GM11168 (cell line): ENCODE results near the gene TFRC.
"Not testable (repeated sequence)": the region's sequence is repeated elsewhere in the genome, so short reads cannot be mapped to it uniquely, and the experiment has no call there.

Experiments
- in situ Hi-C: fragments of 300-500 bp; cut with MboI; formaldehyde crosslinking; loops from one replicate; pipeline ENCODE4 v1.12.0; 2022; ENCODE audit warnings: low sequenced_read_pairs; ENCODE audit not compliant: unreplicated experiment

The TFRC gene

DNA sequence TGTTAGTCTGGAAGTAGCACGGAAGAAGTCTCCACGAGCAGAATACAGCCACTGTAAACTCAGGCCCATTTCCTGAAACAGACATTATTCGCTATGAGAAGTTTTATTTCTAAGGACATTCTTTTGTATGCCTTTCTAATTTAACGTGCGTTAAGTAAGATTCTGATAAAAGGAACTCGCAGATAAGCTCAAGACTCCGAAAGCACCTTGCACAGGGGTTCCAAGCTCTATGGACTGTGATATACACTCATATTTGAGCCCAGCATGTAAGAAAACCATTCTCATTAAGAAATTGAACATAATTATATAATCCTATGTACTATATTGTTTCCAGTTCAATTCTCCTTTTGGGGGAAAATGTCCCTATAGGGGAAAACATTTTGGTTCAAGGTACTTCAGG lies 28.4 kb downstream of the TFRC start:
- in situ Hi-C loops = loop anchor here (25.0 kb wide), 1 partner anchor 459 kb away; the partner anchor contains the start of genes RNF168 and SMCO1

DNA sequence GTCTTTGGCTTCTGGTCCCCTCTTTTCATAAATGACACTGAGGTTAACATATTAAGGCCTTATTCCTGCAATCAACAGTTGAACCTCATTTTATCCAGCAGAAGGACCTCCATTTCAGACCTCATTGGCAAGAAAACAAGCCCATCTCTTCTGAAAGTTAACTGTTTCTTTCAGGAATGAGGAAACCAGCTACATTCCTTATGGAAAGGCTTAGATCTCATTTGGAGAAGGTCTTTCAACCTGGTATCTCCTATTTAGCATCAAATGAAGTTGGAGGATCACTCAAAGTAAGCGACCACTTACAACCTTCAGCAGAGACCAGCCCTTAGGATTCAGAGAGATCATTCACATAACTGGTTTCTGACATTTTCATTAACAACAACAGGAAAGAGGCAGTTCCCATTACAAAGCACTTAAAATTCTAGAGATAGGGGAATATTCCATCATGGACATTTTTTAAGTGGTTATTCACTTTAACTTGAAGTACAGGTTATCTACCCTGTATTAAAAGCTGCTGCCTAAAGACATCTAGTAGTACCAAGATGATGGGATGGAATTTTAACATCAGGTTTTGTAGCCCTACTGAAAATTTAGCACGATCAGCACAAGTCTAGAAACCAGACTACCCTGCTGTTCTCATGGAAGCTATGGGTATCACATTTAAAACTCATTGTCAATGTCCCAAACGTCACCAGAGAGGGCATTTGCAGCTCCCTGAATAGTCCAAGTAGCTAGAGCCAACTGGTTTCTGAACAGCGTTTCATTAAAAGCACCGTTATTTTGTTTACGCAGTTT lies 30.4 kb downstream of the TFRC start:
- in situ Hi-C loops = loop anchor here (25.0 kb wide), 1 partner anchor 461 kb away; the partner anchor contains the start of genes RNF168 and SMCO1

DNA sequence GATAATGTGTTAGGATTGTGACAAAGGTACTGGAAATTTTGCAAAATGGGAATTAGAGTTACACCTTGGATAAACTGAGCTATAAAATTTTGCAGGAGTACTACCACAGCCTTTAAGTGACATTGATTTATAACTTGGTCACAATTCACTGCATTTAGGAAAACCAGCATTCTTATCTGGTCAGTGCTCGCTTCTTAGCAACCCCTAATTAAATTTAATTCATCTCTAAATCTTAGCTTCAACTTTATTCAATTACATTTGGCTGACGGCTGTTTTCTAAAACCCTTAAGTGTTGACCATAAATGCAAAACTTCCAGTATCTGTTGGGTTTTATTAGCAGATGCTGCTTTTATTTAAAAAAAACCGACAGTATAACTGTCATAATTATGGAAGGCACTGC lies 31.3 kb downstream of the TFRC start:
- in situ Hi-C loops = loop anchor here (25.0 kb wide), 1 partner anchor 462 kb away; the partner anchor contains the start of genes RNF168 and SMCO1

DNA sequence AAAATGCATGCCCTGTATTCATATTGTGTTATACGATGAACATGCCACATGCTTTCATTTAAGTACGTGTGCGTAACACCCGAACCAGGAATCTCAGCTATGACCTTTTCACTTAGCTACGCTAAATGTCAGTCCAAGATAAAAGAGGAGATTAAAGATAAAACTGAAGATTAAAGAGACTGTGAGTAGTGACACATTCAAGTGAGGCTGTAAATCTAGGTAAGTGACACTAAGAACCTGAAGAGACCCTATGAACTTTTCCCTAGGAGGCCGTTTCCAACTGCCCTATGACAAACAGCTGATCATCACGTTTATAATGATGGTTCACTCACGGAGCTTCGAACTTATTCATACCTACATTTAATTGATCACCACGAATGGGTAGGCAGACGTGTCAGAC lies 32.2 kb downstream of the TFRC start:
- in situ Hi-C loops = loop anchor here (25.0 kb wide), 1 partner anchor 463 kb away; the partner anchor contains the start of genes RNF168 and SMCO1

DNA sequence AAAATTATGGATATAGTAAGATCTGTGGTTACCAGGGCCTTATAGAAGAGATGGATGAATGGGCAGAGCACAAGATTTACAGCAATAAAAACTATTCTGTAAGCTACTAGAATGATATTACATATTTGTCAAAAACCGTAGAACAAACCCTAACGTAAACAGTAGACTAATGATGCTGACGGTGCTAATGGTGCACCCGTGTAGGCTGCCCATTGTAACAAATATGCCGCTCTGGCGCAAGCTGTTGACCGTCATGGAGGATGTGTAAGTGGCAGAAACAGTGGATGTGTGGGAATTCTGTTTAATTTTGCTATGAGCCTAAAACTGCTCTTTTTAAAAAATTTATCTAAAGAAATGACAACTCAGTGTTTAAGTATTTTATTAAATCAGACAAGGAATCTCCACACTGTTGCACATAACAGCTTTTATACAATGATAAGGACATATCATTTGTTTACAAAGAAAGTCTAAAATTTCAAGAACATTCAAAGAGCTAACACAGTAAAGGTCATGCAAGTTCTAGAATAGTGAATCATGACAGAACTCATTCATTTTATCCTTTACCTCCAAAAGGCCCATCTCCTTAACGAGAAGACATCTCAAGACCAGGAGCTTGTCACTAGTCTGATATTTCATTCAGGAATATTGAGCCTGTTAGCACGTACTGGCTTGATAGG lies 32.8 kb downstream of the TFRC start:
- in situ Hi-C loops = no loop called here

DNA sequence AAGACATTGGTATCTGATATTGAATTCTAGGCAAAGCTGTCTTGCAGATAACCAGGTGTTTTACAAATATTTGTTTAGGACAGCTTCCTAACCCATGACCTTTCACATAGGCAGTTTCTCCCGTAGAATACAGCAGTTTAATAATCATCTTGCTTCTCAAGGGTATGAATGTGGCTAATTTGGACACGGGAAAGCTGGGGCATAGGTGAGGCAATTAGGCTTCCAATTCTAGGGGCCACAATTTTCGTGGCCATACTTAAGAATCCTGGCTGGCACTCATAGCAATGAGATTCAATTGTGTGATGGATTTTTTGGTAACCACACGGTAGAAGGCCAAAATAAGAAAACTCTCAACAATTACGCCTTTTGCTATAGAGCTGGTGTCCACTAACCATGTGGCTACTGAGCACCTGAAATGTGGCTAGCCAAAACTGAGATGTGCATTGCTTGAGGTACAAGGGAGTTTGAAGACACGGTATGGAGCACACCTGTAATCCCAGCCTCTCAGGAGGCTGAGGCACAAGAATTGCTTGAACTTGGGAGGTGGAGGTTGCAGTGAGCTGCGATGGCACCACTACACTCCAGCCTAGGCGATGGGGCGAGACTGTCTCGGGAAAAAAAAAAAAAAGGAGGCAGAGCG lies 34.4 kb downstream of the TFRC start:
- in situ Hi-C loops = no loop called here

DNA sequence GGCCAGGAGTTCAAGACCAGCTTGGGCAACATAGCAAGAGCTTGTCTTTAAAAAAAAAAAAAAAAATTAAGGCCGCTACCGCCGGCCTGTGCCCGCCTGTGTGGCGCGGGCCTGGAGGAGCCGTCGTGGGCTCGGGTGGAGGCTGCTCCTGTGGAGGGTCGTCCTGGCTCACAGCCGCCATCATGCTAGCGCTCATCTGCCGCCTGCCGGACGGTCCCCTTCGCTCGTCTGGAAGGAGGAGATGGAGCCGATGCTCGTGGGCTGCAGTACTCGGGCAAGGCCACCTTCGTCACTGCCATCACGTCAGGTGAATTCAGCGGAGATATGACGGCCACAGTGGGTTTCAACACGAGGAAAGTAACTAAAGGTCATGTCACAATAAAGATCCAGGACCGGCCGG lies 37.4 kb downstream of the TFRC start:
- in situ Hi-C loops = no loop called here

DNA sequence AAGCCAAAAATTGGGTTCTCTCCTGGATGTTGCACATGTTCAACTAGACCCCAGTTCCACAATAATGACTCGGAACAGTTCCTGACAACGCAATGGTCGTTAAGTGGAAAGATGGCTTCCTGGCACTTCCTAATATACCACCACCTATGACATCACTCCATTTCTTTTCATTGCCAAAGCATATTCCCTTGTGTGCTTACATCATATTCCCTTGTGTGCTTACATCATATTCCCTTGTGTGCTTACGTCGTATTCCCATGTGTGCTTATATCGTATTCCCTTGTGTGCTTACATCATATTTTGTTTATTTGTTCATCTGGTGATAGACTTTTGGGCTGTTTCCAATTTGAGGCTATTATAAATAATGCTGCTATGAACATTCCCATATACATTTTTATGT lies 39.2 kb downstream of the TFRC start:
- in situ Hi-C loops = no loop called here

DNA sequence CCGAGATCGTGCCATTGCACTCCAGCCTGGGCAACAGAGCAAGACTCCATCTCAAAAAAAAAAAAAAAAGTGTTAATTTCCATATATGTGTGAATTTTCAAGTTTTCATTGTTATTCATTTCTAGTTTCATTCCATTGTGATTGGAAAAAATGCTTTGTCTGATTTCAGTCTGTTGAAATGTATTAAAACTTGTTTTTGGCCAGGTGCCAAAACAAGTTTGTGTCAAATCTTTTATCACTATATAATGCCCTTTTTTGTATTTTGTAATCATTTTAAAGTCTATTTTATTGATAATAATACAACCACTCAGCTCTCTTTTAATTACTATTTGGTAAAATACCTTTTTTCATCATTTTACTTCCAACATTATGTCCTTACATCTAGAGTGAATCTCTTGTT lies 42.5 kb downstream of the TFRC start:
- in situ Hi-C loops = no loop called here

DNA sequence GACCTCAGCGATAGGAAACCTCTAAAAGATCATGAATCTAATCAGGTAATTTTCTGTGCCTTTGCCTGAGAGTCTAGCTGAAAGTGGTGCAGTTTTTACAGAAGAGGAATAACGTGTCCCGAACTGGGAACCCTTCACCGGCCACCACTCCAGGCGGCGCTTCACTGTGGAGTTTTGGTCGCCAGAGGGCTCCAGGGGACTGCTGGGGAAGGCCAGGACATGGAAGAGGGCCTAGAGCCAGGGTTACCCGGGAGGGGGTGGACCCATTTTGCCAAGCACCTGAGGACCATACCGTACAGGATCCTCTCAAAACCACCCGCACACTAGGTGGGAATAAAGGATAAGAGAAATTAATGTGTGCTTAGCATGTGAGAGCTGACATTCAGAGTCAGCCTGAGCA lies 55.8 kb downstream of the TFRC start:
- in situ Hi-C loops = not testable (repeated sequence)

DNA sequence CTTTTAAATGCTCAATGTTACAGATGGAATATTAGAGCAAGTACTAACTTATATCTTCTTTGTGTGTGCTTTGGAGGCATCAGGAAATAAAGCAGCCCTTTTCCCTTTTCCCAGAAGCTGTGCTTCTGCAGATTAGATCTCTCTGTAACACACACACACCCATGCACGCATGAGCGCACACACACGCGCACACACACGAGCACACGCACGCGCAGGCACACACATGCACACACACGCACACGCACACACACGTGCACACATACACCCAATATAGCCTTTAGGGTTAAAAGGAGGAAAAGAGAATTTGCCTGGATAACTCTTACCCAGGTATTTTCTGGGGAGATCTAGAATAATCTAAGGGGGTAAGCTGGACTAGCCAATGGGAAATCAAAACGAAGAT lies 56.9 kb downstream of the TFRC start:
- in situ Hi-C loops = no loop called here

DNA sequence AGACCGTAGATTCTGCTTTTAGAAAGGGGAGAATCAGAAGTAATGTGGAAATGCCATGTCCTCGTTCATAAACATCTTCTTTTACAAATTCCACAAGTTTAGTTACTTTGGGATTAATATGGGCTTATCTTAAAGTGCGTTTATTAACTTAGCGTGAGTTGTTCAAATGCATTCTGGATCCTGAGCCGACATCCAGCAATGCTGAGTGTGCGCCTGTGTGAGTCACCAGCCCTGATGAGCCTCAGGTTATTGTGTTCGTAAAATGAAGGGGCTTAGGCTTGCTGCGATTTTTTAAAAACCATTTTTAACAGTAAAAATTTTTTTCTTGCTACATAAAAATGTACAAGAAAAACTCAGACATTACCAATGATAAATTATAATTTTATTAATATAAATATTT lies 57.9 kb downstream of the TFRC start:
- in situ Hi-C loops = no loop called here

DNA sequence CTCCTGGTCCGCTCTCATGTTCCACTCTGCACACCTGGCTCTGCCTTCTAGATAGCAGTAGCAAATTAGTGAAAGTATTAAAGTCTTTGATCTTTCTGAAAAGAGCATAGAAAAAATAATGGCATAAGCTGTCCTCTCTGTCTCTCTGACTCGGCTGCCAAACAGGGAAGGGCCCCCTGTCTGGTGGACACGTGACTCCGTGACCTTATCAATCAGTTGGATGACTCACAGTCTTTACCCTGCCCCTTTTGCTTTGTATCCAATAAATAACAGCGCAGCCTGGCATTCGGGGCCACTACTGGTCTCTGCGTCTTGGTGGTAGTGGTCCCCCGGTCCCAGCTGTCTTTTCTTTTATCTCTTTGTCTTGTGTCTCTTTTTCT lies 59.4 kb downstream of the TFRC start:
- in situ Hi-C loops = not testable (repeated sequence)

DNA sequence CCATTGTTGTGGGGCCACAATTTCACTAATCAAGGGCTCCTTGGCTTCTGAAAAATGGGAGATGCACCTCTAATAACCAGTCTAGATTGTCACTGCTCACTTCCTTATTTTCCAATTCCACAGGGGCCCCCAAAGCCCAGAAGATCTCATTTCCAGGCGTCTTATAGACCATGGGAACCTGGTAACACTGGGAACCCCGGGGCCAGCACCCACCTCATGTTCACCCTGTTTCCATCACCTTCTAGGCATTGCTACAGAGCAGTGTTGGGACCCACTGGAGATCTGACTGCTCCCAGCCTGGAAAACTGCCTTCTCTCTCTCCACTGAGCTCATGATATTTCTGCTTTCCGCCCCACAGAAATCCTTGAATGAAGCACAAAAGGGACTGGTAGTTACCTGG lies 61.5 kb downstream of the TFRC start:
- in situ Hi-C loops = no loop called here

DNA sequence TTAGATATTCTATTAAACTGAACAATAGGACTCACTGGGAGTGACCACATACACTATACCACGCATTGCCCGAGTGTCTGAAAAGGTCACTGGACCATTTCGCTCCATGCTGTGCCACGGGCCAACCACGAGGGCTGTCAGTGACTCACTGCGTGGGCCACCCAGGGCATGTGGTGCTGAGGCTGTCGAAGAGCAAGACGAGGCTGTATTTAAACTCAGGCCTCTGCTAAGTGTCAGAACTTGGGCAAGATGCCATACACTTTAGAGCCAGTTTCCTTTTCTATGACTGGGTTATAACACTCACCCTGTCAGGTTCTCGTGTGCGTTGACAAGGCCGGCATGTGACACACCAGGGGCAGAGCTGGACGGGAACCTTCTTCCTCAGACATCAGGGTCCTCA lies 62.3 kb downstream of the TFRC start:
- in situ Hi-C loops = not testable (repeated sequence)

DNA sequence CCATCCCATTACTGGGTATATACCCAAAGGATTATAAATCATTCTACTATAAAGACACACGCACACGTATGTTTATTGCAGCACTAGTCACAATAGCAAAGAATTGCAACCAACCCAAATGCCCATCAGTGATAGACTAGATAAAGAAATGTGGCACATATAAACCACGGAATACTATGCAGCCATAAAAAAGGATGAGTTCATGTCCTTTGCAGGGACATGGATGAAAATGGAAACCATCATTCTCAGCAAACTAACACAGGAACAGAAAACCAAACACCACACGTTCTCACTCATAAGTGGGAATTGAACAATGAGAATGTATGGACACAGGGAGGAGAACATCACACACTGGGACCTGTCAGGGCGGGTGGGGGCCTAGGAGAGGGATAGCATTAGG lies 63.7 kb downstream of the TFRC start:
- in situ Hi-C loops = not testable (repeated sequence)

DNA sequence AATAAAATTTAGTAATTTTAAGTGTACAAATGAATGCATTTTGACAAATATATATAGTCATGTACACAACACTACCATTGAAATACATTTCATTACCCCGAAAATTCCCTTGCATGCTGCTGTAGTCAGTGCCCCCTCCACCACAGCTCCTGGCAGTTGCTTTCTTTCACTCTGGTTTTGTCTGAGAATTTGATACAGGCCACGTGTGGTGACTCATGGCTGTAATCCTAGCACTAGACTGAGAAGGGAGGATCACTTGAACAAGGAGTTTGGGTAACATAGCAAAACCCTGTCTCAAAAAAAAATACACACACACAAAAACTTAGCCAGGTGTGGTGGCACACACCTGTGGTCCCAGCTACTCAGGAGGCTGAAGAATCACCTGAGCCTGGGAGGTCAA lies 65.4 kb downstream of the TFRC start:
- in situ Hi-C loops = no loop called here

DNA sequence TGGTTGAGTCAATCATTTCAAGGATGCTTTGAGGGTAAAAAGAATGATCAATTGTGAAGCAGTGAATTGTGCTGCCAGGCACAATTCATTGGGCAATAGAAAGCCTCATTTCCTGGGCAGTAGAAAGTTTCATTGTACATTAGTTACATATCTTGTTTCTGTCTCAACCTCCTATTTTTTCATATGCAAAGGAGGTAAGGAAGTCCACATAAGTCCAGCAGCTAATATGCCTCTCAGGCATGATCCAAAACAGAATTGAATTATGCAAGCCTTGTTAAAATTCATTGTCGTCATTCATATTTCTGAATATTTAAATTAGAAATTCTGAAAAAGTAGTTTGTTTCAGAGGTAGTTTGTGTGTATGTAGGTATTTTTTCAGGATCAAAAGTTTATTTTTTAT lies 65.8 kb downstream of the TFRC start:
- in situ Hi-C loops = no loop called here

DNA sequence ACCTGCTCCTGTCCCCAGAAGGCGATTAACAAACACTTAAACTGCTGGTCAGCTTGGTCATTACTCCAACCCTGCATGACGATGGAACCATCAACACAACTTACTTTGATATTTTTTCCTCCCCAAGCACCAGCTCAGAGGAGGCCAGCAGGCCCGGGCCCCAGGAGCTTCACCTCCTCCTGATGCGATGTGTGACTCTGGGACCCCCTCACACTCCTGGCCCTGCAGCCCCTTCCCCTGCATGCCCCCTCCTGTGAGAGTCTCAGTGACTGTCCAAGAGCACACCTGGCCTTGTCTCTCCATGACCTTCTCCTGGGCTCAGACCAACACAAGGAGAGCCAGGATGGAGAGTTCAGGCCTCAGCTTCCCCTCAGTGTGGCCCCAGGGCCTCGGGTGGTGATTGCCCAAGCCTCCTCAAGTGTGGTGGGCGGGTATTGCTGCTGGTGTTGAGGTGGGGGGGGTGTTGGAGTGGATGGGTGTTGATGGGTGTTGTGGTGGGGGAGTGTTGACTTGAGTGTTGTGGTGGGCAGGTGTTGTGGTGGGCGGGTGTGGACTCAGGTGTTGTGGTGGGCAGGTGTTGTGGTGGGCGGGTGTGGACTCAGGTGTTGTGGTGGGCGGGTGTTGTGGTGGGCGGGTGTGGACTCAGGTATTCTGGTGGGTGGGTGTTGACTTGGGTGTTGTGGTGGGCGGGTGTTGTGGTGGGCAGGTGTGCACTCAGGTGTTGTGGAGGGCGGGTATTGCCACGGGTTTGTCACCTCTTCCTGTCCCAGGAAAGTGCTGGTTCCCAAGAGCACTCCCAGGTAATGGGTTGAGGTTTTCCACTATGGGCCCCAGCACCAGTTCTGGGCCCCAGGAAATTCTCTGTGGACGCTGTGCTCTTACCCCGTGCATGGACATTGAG lies 68.1 kb downstream of the TFRC start:
- in situ Hi-C loops = no loop called here

DNA sequence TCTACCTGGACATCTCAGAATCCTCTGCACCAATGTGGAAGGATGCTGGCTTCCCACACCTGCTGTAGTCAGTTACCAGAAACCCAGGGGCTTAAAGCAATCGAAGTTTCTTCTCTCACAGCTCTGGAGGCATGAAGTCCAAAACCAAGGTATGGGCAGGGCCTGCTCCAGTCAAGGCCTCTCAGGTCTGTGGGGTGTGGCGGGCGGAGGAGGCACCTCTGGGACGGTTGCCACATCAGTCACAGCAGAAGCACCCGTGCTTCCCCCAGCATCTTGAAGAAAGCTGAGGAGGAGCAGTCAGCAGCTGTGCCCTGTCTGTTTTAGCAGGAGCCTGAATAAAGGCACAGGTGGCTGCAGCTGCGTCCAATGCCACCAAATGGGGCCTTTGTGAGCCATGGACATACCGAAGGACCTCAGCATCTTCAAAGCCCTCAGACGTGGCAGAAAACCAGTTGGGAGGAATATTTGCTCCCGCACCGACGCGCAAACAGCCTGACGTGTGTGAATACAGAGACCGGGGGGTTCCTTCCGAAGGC lies 68.9 kb downstream of the TFRC start:
- in situ Hi-C loops = no loop called here
